Stomach (tissue), 4 donors: ENCODE data around the gene PPM1E.

Experiments used
- EP300 ChIP-seq: sonication (generic); formaldehyde crosslinking; IDR thresholded peaks from one replicate; pipeline ENCODE4 v1.6.1; 2017; ENCODE audit warnings: antibody characterized with exemption
- POLR2AphosphoS5 ChIP-seq, 3 donors: sonication (generic); formaldehyde crosslinking; IDR thresholded peaks; one replicate each; pipeline ENCODE4 v1.6.1; 2016; ENCODE audit warnings: antibody characterized with exemption in 3 of 3
- TF ChIP-seq, protein P1 (sequence below), 7 experiments: fragments of 450-650 bp in 4 of 7; fragments of 200-600 bp in 3 of 7; sonication (generic) in 3 of 7; IDR thresholded peaks; one replicate each; pipeline ENCODE4 v1.5.1; 2016 to 2019; ENCODE audit warnings: antibody characterized with exemption in 7 of 7, control low read depth in 2 of 7, mild to moderate bottlenecking in 1 of 7

DNA sequence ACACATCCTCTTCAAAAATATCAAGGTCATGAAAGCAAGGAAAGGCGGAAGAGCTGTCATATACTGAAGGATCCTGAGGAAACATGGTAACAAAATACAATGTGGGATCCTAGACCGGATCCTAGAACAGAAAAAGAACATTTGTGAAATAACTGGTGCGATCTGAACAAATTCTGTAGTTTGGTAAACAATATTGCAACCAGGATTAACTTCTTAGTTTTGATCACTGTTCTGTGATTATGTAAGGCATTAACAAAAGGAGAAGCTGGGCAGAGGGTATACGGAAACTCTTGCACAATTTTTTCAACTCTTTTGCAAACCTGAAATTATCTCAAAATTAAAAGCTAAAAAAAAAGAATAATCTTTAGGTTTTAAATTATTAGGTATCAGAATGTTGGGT lies 241.3 kb downstream of the PPM1E start:
- TF ChIP-seq, protein P1, sequence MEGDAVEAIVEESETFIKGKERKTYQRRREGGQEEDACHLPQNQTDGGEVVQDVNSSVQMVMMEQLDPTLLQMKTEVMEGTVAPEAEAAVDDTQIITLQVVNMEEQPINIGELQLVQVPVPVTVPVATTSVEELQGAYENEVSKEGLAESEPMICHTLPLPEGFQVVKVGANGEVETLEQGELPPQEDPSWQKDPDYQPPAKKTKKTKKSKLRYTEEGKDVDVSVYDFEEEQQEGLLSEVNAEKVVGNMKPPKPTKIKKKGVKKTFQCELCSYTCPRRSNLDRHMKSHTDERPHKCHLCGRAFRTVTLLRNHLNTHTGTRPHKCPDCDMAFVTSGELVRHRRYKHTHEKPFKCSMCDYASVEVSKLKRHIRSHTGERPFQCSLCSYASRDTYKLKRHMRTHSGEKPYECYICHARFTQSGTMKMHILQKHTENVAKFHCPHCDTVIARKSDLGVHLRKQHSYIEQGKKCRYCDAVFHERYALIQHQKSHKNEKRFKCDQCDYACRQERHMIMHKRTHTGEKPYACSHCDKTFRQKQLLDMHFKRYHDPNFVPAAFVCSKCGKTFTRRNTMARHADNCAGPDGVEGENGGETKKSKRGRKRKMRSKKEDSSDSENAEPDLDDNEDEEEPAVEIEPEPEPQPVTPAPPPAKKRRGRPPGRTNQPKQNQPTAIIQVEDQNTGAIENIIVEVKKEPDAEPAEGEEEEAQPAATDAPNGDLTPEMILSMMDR (IDR thresholded peaks at IDR 0.05) = no peak
- TF ChIP-seq EP300 (no peak), POLR2AphosphoS5 (IDR thresholded peaks at IDR 0.05) (no peak)
